IPS-NIHi7 (cell line): Measurements from ENCODE around the gene RBMX2.
"Not testable (repeated sequence)": the region's sequence is repeated elsewhere in the genome, so short reads cannot be mapped to it uniquely, and the experiment has no call there.

Experiments
- DNase-seq: peaks from one replicate; pipeline ENCODE4 v3.0.0; 2012; ENCODE audit warnings: mixed read lengths; ENCODE audit errors: extremely low spot score

RBMX2 gene, protein sequence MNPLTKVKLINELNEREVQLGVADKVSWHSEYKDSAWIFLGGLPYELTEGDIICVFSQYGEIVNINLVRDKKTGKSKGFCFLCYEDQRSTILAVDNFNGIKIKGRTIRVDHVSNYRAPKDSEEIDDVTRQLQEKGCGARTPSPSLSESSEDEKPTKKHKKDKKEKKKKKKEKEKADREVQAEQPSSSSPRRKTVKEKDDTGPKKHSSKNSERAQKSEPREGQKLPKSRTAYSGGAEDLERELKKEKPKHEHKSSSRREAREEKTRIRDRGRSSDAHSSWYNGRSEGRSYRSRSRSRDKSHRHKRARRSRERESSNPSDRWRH

GRCh38 chrX:130401415-130402207 is at the start of gene RBMX2:
RBMX2 (plus strand) TSS chrX:130401987; CDS start chrX:130402033, 46 bp downstream.
- DNase-seq = peak; percentile 100

DNA sequence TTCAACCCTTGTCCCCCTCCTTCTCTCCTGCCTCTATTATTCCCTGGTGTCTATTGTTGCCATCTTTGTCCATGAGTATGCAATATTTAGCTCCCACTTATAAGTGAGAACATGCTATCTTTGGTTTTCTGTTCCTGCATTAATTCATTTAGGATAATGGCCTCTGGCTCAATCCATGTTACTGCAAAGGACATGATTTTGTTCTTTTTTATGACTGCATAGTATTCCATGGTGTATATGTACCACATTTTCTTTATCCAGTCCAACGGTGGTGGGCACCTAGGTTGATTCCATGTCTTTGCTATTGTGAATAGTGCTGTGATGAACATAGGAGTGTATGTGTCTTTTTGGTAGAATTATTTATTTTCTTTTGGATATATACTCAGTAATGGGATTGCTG is 49.7 kb upstream of the RBMX2 start:
- DNase-seq = not testable (repeated sequence)

- DNase-seq = no peak
Measured at GRCh38 chrX:130376077-130376476, 25.7 kb upstream of the RBMX2 start.

GRCh38 chrX:130378024-130378669 is 23.6 kb upstream of the RBMX2 start:
- no peak for DNase-seq

- DNase-seq = no peak
Measured at GRCh38 chrX:130385520-130385919, 16.3 kb upstream of the RBMX2 start, which contains the start of gene GPR119. GPR119 (minus strand) TSS chrX:130385674; CDS start chrX:130385447, 227 bp downstream.

GRCh38 chrX:130386408-130386808 is 15.4 kb upstream of the RBMX2 start:
- DNase-seq = no peak

DNA sequence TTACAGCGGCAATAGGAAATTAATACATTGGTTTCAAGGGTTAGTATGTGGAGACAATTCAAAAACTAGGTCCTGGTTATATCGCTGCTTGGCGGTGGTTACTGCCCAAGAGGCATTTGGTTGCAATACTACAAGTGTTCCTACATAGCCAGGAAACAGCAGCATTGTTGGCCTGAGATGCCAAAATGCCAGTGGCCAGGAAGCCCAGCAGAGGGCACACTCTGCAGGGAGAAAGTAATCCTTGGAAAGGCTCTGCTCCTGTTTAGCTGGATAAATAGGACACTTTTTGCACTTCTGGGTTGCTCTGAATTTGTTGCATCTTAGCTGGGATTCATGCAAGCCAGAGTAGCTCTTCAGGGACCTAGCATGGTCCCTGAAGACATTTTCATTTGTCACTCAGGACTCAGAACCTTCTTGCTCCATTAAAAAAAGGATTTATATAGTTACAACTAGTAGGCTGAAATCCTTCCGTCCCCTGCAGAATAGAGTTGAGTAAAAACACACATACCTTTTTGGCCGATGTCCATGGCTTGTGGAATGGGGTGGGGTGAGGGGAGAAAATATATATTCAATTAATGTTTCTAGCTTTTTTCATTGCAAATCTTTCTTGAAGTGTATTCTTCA is 8.2 kb upstream of the RBMX2 start:
- peak; percentile 87 for DNase-seq

- no peak for DNase-seq
Measured at GRCh38 chrX:130395341-130395740, 6.4 kb upstream of the RBMX2 start.

DNA sequence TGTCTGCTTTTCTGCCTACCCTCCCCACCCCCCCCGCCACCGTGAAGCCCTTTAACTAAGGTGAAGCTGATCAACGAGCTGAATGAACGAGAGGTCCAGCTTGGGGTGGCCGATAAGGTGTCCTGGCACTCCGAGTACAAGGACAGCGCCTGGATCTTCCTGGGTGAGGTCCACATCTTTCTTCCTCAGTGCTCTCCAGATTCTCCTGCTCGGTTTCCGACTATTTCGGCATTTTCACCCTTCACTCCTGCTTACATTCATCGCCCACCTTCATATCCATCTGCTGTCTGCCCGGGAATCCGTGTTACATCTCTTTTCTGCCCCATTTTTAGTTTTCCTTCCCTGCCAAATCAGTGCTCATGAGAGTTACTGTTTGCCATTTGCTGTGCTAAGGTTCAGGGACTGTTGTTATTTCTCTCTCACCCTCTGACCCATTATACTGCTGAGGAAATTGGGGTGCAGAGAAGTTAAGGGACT is 459 bp downstream of the RBMX2 start:
- no peak for DNase-seq

DNA sequence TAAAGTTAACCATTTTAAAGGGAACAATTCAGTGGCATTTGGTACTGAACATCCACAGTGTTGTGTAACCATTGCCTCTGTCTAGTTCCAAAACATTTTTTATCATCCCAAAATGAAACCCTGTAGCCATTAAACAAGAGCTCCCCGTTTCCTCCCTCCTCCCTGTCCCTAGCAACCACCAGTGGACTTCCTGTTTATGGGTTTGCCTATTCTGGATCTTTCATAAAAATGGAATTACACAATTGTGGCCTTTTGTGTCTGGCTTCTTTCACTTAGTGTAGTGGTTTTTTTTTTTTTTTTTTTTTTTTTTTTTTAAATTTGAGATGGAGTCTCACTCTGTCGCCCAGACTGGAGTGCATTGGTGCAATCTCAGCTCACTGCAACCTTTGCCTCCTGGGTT is 11.6 kb downstream of the RBMX2 start:
- no peak for DNase-seq

DNA sequence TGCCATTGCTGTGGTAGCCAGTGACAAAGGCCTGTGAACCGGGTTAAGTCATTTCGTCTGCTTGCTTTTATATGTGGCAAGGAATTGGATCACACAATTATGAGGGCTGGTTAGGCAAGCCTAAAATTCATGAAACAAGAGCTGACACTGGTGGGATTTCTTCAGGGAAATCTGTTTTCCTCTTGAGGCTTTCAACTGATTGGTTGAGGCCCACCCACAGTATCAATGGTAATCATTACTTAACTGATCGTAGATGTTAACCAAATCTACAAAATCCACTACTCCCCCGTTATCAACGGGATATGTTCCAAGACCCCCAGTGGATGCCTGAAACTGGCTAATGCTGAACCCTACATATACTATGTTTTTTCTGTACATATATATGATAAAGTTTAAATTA is 13.0 kb downstream of the RBMX2 start:
- DNase-seq = no peak

- no peak for DNase-seq
Measured at GRCh38 chrX:130415201-130415600, 13.4 kb downstream of the RBMX2 start.

- DNase-seq = no peak
Measured at GRCh38 chrX:130416785-130417184, 15.0 kb downstream of the RBMX2 start.

- DNase-seq = no peak
Measured at GRCh38 chrX:130418066-130418465, 16.3 kb downstream of the RBMX2 start.

GRCh38 chrX:130418740-130419139 is 17.0 kb downstream of the RBMX2 start:
- no peak for DNase-seq

- DNase-seq = no peak
Measured at GRCh38 chrX:130419263-130419662, 17.5 kb downstream of the RBMX2 start.

DNA sequence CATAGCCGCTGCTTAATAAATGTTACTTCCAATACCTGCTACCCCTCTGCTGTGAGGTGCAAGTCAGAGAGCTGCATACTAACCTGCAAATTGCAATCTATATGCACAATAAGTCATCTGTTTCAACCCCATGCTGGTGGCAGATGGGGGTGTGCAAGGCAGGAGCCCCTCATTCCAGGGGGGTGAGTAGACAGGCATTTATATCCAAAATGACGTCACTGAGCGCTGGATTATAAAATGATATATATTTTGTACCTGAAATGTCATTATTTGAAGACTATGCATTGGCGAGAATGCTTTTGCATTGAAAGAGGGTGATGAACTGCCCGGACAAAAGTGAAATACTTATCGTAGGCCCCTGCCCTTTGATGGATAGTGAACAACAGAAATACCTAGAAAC is 24.7 kb downstream of the RBMX2 start:
- DNase-seq = no peak

- DNase-seq = not testable (repeated sequence)
Measured at GRCh38 chrX:130429236-130429635, 27.4 kb downstream of the RBMX2 start.

- DNase-seq = no peak
Measured at GRCh38 chrX:130435937-130436336, 34.1 kb downstream of the RBMX2 start.

- not testable (repeated sequence) for DNase-seq
Measured at GRCh38 chrX:130437996-130438395, 36.2 kb downstream of the RBMX2 start.

GRCh38 chrX:130443875-130444274 is 42.1 kb downstream of the RBMX2 start:
- no peak for DNase-seq
